Endodermal cell (in vitro differentiated cells): ENCODE measurements around the gene JAG2. TPM values are rescaled to one million over a fixed set of nuclear protein-coding genes. Genes with fewer than 3 reads are reported as not detected.

Source experiments
- DNase-seq: peaks from one replicate; pipeline ENCODE4 v3.0.0-alpha.2; 2017
- H3K27ac ChIP-seq: 2 replicates; pipeline ENCODE4 v1.5.1; 2013; ENCODE audit warnings: mild to moderate bottlenecking, low read depth, low read length, moderate library complexity
- H3K27me3 ChIP-seq: 2 replicates; pipeline ENCODE4 v1.6.1; 2013; ENCODE audit warnings: mild to moderate bottlenecking, low read length, moderate library complexity; ENCODE audit not compliant: insufficient read depth, control insufficient read depth, poor library complexity, severe bottlenecking
- H3K36me3 ChIP-seq: 2 replicates; pipeline ENCODE4 v1.7.0; 2013; ENCODE audit warnings: mild to moderate bottlenecking, low read length, moderate library complexity; ENCODE audit not compliant: control insufficient read depth, insufficient read depth
- H3K4me1 ChIP-seq: one replicate; pipeline ENCODE4 v1.7.0; 2013; ENCODE audit warnings: low read length; ENCODE audit not compliant: control insufficient read depth, insufficient read depth
- H3K4me3 ChIP-seq: 2 replicates; pipeline ENCODE4 v1.5.1; 2013; ENCODE audit warnings: mild to moderate bottlenecking, low read length, moderate library complexity
- H3K9ac ChIP-seq: 2 replicates; pipeline ENCODE4 v1.6.1; 2013; ENCODE audit warnings: mild to moderate bottlenecking, low read length, moderate library complexity; ENCODE audit not compliant: poor library complexity, severe bottlenecking; ENCODE audit errors: extremely low read depth
- H3K9me3 ChIP-seq: 2 replicates; pipeline ENCODE4 v1.6.1; 2013; ENCODE audit warnings: mild to moderate bottlenecking, low read length, moderate library complexity; ENCODE audit not compliant: control insufficient read depth
- H3K27ac Mint-ChIP-seq: 2 replicates; pipeline ENCODE4 v1.8.0; 2020; ENCODE audit warnings: mixed read lengths
- H3K27me3 Mint-ChIP-seq: 2 replicates; pipeline ENCODE4 v1.8.0; 2021; ENCODE audit warnings: mild to moderate bottlenecking, mixed read lengths; ENCODE audit not compliant: insufficient read depth
- H3K36me3 Mint-ChIP-seq: 2 replicates; pipeline ENCODE4 v1.8.0; 2020; ENCODE audit warnings: low read depth, mixed read lengths
- H3K4me1 Mint-ChIP-seq: 2 replicates; pipeline ENCODE4 v1.8.0; 2020; ENCODE audit warnings: mixed read lengths
- H3K4me3 Mint-ChIP-seq: 2 replicates; pipeline ENCODE4 v1.8.0; 2020; ENCODE audit warnings: mild to moderate bottlenecking, moderate library complexity, mixed read lengths
- H3K9me3 Mint-ChIP-seq: 2 replicates; pipeline ENCODE4 v1.8.0; 2020; ENCODE audit warnings: mild to moderate bottlenecking, mixed read lengths
- CTCF ChIP-seq: fragments of 200-600 bp; sonication (generic); conservative IDR thresholded peaks from 2 replicates; pipeline ENCODE4 v1.5.0; 2021; ENCODE audit warnings: antibody characterized with exemption, mild to moderate bottlenecking
- WGBS, 2 experiments: methylation state at CpG; one replicate each; pipeline versions ENCODE4 v1.1.5 to v1.1.7; 2013; ENCODE audit warnings: missing lambda C conversion rate in 2 of 2, mixed read lengths in 1 of 2; ENCODE audit not compliant: insufficient coverage in 1 of 2, insufficient read length in 1 of 2; 5-methylcytosine and 5-hydroxymethylcytosine counted together
- total RNA-seq, 2 donors: library from RNA; stranded (reverse); fragmentation: NEBNext Ultra II Directional in 1 of 2; extraction: Animal tissue kit (Norgen Biotek cat#: 25700) in 1 of 2; gene quantifications; 2 replicates in 1 of 2; 3 replicates in 1 of 2; pipeline ENCODE4 v1.2.1, GENCODE V29; 2021

JAG2 gene
- total RNA-seq, 2 donors from 2014 or later: 6.4 TPM

GRCh38 chr14:105212541-105213300 lies 44.1 kb upstream of the JAG2 start:
- H3K27me3 Mint-ChIP-seq: no peaks in the 10 kb centered on the region
- 83 to 86% methylated on average over 16 to 18 of the region's 18 CpGs for WGBS, 2 experiments
- H3K4me3 Mint-ChIP-seq: no peak overlapping the region

DNA sequence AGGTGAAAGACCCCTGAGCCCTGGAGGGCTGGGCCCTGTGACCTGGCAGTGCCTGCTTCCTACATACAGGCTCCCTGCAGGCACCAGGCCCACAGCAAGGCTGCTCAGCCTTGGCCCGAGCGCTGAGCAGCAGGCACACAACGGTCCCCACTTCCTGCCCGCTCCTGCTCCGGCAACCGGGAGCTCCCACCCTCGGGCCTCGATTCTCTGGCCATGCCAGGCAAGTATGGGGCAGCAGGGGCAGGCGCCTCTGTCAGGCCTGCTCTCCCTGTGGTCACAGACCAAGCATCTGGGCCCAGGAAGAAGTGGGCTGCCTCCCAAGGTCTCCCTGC lies 43.1 kb upstream of the JAG2 start:
- no peak overlapping the region for H3K9ac ChIP-seq
- no peak for DNase-seq
- H3K4me1 ChIP-seq: no peaks in the 10 kb centered on the region
- TF ChIP-seq CTCF: no peak
- Mint-ChIP-seq H3K4me1 (no peaks in the 10 kb centered on the region), H3K9me3 (no peaks in the 10 kb centered on the region), H3K36me3 (peaks cover 15% of the 10 kb centered on the region), H3K27ac (no peak overlapping the region), H3K27me3 (no peaks in the 10 kb centered on the region), H3K4me3 (no peak overlapping the region)
- no peak overlapping the region for H3K4me3 ChIP-seq
- no peaks in the 10 kb centered on the region for H3K9me3 ChIP-seq
- 94 to 96% methylated on average over 8 to 9 of the region's 9 CpGs for WGBS, 2 experiments
- no peaks in the 10 kb centered on the region for H3K36me3 ChIP-seq
- H3K27me3 ChIP-seq: no peaks in the 10 kb centered on the region
- H3K27ac ChIP-seq: no peak overlapping the region

More at GRCh38 chr14:105212541-105213300, 44.1 kb upstream of the JAG2 start:
- no peak for TF ChIP-seq CTCF
- Histone ChIP-seq H3K4me3 (no peak overlapping the region), H3K27ac (peak overlapping the region; percentile 66), H3K27me3 (no peaks in the 10 kb centered on the region), H3K36me3 (no peaks in the 10 kb centered on the region), H3K9me3 (no peaks in the 10 kb centered on the region), H3K4me1 (no peaks in the 10 kb centered on the region), H3K9ac (no peak overlapping the region)
- Mint-ChIP-seq H3K4me1 (no peaks in the 10 kb centered on the region), H3K36me3 (peaks cover 18% of the 10 kb centered on the region), H3K9me3 (no peaks in the 10 kb centered on the region), H3K27ac (no peak overlapping the region)
- DNase-seq: no peak

DNA sequence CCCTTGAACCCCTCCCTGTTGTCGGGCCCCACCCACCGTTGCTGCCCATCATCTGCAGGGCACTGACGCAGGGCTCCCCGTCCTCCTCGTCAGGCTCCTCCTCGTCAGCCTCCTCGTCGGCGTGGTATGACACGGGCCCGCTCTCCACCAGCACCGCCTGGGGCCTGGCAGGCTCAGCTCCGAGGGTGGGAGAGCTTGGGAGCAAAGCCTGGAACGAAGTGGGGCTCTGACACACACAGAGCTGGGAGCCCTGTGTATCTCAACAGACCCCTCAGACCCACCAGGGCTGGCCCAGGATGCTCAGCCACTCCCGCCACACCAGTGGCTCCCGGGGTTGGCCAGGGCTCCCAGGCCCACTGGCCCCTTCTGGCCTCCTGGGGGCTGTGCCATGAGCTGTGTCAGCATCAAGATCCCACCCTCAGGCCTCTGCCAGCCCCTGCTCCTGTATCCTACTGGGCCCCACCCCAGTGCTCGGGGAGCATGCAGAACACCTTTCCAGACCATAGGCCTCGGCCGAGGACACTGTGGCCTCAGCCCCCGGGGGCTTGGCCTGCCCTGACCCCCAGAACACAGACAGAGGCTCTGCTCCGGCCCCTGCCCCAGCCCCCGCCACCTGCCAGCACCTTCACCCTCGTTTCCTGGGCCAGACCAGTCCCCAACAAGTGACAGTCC lies 42.6 kb upstream of the JAG2 start:
- no peaks in the 10 kb centered on the region for H3K9me3 ChIP-seq
- no peak overlapping the region for H3K27ac Mint-ChIP-seq
- H3K36me3 Mint-ChIP-seq: peaks cover 13% of the 10 kb centered on the region
- WGBS, 2 experiments: 91 to 95% methylated on average over 15 to 23 of the region's 23 CpGs
- H3K27me3 ChIP-seq: no peaks in the 10 kb centered on the region
- H3K36me3 ChIP-seq: no peaks in the 10 kb centered on the region
- H3K27me3 Mint-ChIP-seq: no peaks in the 10 kb centered on the region
- no peak overlapping the region for H3K9ac ChIP-seq
- H3K4me1 ChIP-seq: no peaks in the 10 kb centered on the region
- H3K4me3 ChIP-seq: no peak overlapping the region
- no peaks in the 10 kb centered on the region for H3K4me1 Mint-ChIP-seq
- DNase-seq: no peak
- H3K27ac ChIP-seq: no peak overlapping the region
- TF ChIP-seq CTCF: no peak
- H3K4me3 Mint-ChIP-seq: no peak overlapping the region
- no peaks in the 10 kb centered on the region for H3K9me3 Mint-ChIP-seq
